ENCODE data around the gene ATG9B.

DNA sequence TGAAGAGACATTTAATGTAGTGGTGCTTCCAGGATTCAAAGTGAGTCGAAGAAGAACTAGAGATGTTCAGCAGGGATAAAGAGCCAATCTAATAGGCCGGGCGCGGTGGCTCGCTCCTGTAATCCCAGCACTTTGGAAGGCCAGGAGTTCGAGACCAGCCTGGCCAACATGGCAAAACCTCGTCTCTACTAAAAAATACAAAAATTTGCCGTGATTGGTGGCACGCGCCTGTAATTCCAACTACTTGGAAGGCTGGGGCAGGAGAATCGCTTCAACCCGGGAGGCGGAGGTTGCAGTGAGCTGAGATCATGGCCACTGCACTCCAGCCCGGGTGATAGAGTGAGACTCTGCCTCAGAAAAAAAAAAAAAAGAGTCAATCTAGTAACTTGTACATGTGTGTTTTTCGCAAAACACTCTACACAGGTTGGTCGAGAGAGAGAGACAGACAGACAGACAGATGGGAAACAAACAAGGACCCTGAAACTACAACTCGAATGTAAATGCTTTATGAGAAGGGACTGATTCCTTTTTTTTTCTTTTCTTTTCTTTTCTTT, 4.7 kb upstream of the ATG9B start:
- TF ChIP-seq EZH2 (IDR thresholded peaks at IDR 0.05; ENCODE audit: low read length, unreplicated experiment) = no peak
- TF ChIP-seq, protein P1, sequence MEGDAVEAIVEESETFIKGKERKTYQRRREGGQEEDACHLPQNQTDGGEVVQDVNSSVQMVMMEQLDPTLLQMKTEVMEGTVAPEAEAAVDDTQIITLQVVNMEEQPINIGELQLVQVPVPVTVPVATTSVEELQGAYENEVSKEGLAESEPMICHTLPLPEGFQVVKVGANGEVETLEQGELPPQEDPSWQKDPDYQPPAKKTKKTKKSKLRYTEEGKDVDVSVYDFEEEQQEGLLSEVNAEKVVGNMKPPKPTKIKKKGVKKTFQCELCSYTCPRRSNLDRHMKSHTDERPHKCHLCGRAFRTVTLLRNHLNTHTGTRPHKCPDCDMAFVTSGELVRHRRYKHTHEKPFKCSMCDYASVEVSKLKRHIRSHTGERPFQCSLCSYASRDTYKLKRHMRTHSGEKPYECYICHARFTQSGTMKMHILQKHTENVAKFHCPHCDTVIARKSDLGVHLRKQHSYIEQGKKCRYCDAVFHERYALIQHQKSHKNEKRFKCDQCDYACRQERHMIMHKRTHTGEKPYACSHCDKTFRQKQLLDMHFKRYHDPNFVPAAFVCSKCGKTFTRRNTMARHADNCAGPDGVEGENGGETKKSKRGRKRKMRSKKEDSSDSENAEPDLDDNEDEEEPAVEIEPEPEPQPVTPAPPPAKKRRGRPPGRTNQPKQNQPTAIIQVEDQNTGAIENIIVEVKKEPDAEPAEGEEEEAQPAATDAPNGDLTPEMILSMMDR (conservative IDR thresholded peaks at IDR 0.05; ENCODE audit: low read depth, low read length) = no peak
- TF ChIP-seq EZH2phosphoT487 (IDR thresholded peaks at IDR 0.05; ENCODE audit: borderline replicate concordance, low read length) = no peak
